Measurements from ENCODE around the gene ACOXL.
A peak's percentile ranks its signal among the peaks of the same experiment; 100 is the strongest.

The ACOXL gene

GRCh38 chr2:110718990-110719389 lies 13.4 kb upstream of the ACOXL start:
- no peak for DNase-seq (ENCODE audit: low read depth in 2 of 2)

GRCh38 chr2:110720547-110720946 lies 11.8 kb upstream of the ACOXL start:
- DNase-seq (ENCODE audit: low read depth in 2 of 2): no peak

- no peak for DNase-seq (ENCODE audit: low read depth in 2 of 2)
These were observed 7.6 kb upstream of the ACOXL start for GRCh38 chr2:110724820-110725219.

GRCh38 chr2:110725370-110725769 lies 7.0 kb upstream of the ACOXL start:
- DNase-seq (ENCODE audit: low read depth in 2 of 2): no peak

- no peak for DNase-seq (ENCODE audit: low read depth in 2 of 2)
These were observed 6.5 kb upstream of the ACOXL start for GRCh38 chr2:110725859-110726258.

- DNase-seq (ENCODE audit: low read depth in 2 of 2): no peak
These were observed 6.1 kb upstream of the ACOXL start for GRCh38 chr2:110726285-110726684.

- no peak for DNase-seq (ENCODE audit: low read depth in 2 of 2)
These were observed 4.5 kb upstream of the ACOXL start for GRCh38 chr2:110727923-110728322.

GRCh38 chr2:110729106-110729505 lies 3.3 kb upstream of the ACOXL start:
- no peak for DNase-seq (ENCODE audit: low read depth in 2 of 2)

GRCh38 chr2:110731064-110731463 lies 1.3 kb upstream of the ACOXL start:
- DNase-seq (ENCODE audit: low read depth in 2 of 2): no peak

GRCh38 chr2:110735366-110735765 lies 3.0 kb downstream of the ACOXL start:
- DNase-seq (ENCODE audit: low read depth in 2 of 2): no peak

GRCh38 chr2:110737783-110738182 lies 5.4 kb downstream of the ACOXL start:
- no peak for DNase-seq (ENCODE audit: low read depth in 2 of 2)

- no peak for DNase-seq (ENCODE audit: low read depth in 2 of 2)
These were observed 8.5 kb downstream of the ACOXL start for GRCh38 chr2:110740747-110741349.

- DNase-seq (ENCODE audit: low read depth in 2 of 2): no peak
These were observed 9.2 kb downstream of the ACOXL start for GRCh38 chr2:110741491-110741980.

GRCh38 chr2:110742412-110742811 lies 10.0 kb downstream of the ACOXL start:
- no peak for DNase-seq (ENCODE audit: low read depth in 2 of 2)

GRCh38 chr2:110743600-110743999 lies 11.2 kb downstream of the ACOXL start:
- no peak for DNase-seq (ENCODE audit: low read depth in 2 of 2)

GRCh38 chr2:110744429-110744828 lies 12.1 kb downstream of the ACOXL start:
- DNase-seq (ENCODE audit: low read depth in 2 of 2): no peak

GRCh38 chr2:110745048-110745447 lies 12.7 kb downstream of the ACOXL start:
- no peak for DNase-seq (ENCODE audit: low read depth in 2 of 2)

- no peak for DNase-seq (ENCODE audit: low read depth in 2 of 2)
These were observed 14.5 kb downstream of the ACOXL start for GRCh38 chr2:110746586-110747521.

- no peak for DNase-seq (ENCODE audit: low read depth in 2 of 2)
These were observed 15.4 kb downstream of the ACOXL start for GRCh38 chr2:110747522-110748488.

- peak; percentile 20 to 36 for DNase-seq (ENCODE audit: low read depth in 2 of 2)
These were observed 16.1 kb downstream of the ACOXL start for GRCh38 chr2:110748489-110748867.

GRCh38 chr2:110751642-110752041 lies 19.3 kb downstream of the ACOXL start:
- no peak for DNase-seq (ENCODE audit: low read depth in 2 of 2)

- DNase-seq (ENCODE audit: low read depth in 2 of 2): no peak
These were observed 20.5 kb downstream of the ACOXL start for GRCh38 chr2:110752871-110753270.

Measured in stimulated activated CD8-positive, alpha-beta memory T cell treated with anti-CD3 and anti-CD28 coated beads, Interleukin-7, amount 100 ng/mL, for 4 hours (primary cell).